Measurements from ENCODE around the gene PRKCQ. TPM values are rescaled to one million over a fixed set of nuclear protein-coding genes. Genes with fewer than 3 reads are reported as not detected.
A peak's percentile ranks its signal among the peaks of the same experiment; 100 is the strongest.

The PRKCQ gene
- total RNA-seq, 3 donors from 2014 or later, result 1.5 to 2.2 (median 1.6) TPM

- ATAC-seq, result no peak
- H3K4me3 ChIP-seq, result no peak overlapping the region
- intact Hi-C loops (cut with DNase I, micrococcal nuclease), result no loop called here
These were observed 12.8 kb downstream of the PRKCQ start for GRCh38 chr10:6567203-6567703.

GRCh38 chr10:6565588-6565987 lies 14.5 kb downstream of the PRKCQ start:
- ATAC-seq (no peak), DNase-seq (no peak)
- intact Hi-C loops (cut with DNase I, micrococcal nuclease), result no loop called here
- Histone ChIP-seq H3K36me3 (ENCODE audit: low read depth) (no peaks in the 10 kb centered on the region), H3K9me3 (no peaks in the 10 kb centered on the region), H3K4me1 (ENCODE audit: low read depth) (no peaks in the 10 kb centered on the region), H3K4me3 (no peak overlapping the region)
- TF ChIP-seq CTCF (IDR thresholded peaks at IDR 0.05), result no peak

More at GRCh38 chr10:6567203-6567703, 12.8 kb downstream of the PRKCQ start:
- H3K36me3 ChIP-seq (ENCODE audit: low read depth), result no peaks in the 10 kb centered on the region
- H3K9me3 ChIP-seq, result no peaks in the 10 kb centered on the region
- DNase-seq, result no peak
- TF ChIP-seq CTCF (IDR thresholded peaks at IDR 0.05), result no peak
- no peaks in the 10 kb centered on the region for H3K4me1 ChIP-seq (ENCODE audit: low read depth)

GRCh38 chr10:6564367-6564766 lies 15.7 kb downstream of the PRKCQ start:
- H3K9me3 ChIP-seq, result no peaks in the 10 kb centered on the region
- H3K36me3 ChIP-seq (ENCODE audit: low read depth), result no peaks in the 10 kb centered on the region
- DNase-seq (no peak), ATAC-seq (no peak)
- no peaks in the 10 kb centered on the region for H3K4me1 ChIP-seq (ENCODE audit: low read depth)
- no peak for TF ChIP-seq CTCF (IDR thresholded peaks at IDR 0.05)
- H3K4me3 ChIP-seq, result no peak overlapping the region
- intact Hi-C loops (cut with DNase I, micrococcal nuclease), result no loop called here

- intact Hi-C loops (cut with DNase I, micrococcal nuclease), result no loop called here
- Histone ChIP-seq H3K36me3 (ENCODE audit: low read depth) (no peaks in the 10 kb centered on the region), H3K4me1 (ENCODE audit: low read depth) (no peaks in the 10 kb centered on the region), H3K4me3 (no peak overlapping the region), H3K9me3 (no peaks in the 10 kb centered on the region)
- DNase-seq (no peak), ATAC-seq (peak; percentile 21)
- TF ChIP-seq CTCF (IDR thresholded peaks at IDR 0.05), result no peak
These were observed 16.3 kb downstream of the PRKCQ start for GRCh38 chr10:6563731-6564130.

- DNase-seq, result no peak
- Histone ChIP-seq H3K4me3 (no peak overlapping the region), H3K36me3 (ENCODE audit: low read depth) (no peaks in the 10 kb centered on the region), H3K9me3 (no peaks in the 10 kb centered on the region), H3K4me1 (ENCODE audit: low read depth) (no peaks in the 10 kb centered on the region)
- intact Hi-C loops (cut with DNase I, micrococcal nuclease), result no loop called here
- ATAC-seq, result peak; percentile 38
- TF ChIP-seq CTCF (IDR thresholded peaks at IDR 0.05), result no peak
These were observed 17.0 kb downstream of the PRKCQ start for GRCh38 chr10:6563075-6563474.

GRCh38 chr10:6562221-6562620 lies 17.9 kb downstream of the PRKCQ start:
- TF ChIP-seq CTCF (IDR thresholded peaks at IDR 0.05), result no peak
- Histone ChIP-seq H3K4me1 (ENCODE audit: low read depth) (no peaks in the 10 kb centered on the region), H3K4me3 (no peak overlapping the region), H3K36me3 (ENCODE audit: low read depth) (no peaks in the 10 kb centered on the region), H3K9me3 (no peaks in the 10 kb centered on the region)
- intact Hi-C loops (cut with DNase I, micrococcal nuclease), result no loop called here
- DNase-seq, result no peak
- no peak for ATAC-seq
